GM12874 (cell line): ENCODE data around the gene TTC13.

Source experiments
- TF ChIP-seq, protein P1 (sequence below): IDR thresholded peaks from 2 replicates; pipeline ENCODE4 v1.5.1; 2011; ENCODE audit warnings: low read depth, mild to moderate bottlenecking, control low read depth, low read length, moderate library complexity; ENCODE audit not compliant: insufficient read depth

Gene TTC13

DNA sequence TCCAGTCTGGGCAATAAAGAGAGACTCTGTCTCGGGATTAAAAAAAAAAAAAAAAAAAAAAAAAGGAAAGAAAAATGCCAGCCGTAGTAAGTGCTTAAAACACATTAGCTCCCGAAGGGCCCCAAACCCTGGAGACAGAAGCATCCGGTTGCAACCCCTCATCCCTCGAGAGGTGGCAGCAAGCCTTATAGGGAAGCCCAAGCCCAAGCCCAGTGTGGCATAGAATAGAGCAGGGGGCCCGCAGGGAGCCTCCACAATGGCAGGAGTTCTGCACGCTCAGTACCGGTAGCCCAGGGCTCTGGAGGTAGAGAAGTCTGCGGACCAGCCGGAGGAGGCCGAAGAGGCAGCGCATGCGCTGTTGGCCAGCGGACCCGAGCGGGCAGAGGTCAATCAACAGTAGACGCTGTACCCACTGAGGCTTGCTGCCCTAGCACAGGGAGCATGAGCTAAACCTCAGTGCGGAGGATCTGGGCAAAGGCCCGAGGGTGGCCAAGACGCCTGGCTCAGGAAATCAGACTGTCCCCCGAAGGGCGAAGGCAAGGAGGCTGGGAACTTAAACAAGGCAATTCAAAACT, 76.2 kb downstream of the TTC13 start:
- TF ChIP-seq, protein P1, sequence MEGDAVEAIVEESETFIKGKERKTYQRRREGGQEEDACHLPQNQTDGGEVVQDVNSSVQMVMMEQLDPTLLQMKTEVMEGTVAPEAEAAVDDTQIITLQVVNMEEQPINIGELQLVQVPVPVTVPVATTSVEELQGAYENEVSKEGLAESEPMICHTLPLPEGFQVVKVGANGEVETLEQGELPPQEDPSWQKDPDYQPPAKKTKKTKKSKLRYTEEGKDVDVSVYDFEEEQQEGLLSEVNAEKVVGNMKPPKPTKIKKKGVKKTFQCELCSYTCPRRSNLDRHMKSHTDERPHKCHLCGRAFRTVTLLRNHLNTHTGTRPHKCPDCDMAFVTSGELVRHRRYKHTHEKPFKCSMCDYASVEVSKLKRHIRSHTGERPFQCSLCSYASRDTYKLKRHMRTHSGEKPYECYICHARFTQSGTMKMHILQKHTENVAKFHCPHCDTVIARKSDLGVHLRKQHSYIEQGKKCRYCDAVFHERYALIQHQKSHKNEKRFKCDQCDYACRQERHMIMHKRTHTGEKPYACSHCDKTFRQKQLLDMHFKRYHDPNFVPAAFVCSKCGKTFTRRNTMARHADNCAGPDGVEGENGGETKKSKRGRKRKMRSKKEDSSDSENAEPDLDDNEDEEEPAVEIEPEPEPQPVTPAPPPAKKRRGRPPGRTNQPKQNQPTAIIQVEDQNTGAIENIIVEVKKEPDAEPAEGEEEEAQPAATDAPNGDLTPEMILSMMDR, result no peak

DNA sequence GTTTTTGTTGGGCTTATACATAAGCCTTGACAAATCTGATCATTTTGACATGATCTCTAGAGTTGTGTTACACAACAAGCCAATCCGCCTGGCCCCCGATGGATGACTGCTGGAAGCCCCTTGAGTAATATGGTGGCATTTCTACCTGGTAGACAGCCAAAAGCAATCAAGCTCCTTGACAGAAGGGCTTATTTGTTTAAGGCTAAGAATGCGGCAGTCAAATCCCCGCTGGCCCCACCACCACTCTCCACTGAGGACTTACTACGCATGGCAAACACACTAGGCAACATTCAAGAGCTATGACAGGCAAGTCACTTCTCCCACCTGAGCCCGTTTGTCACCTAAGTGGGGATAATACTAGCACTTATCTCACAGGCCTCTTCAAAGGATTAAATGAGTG, 77.0 kb downstream of the TTC13 start:
- TF ChIP-seq, protein P1, result no peak

DNA sequence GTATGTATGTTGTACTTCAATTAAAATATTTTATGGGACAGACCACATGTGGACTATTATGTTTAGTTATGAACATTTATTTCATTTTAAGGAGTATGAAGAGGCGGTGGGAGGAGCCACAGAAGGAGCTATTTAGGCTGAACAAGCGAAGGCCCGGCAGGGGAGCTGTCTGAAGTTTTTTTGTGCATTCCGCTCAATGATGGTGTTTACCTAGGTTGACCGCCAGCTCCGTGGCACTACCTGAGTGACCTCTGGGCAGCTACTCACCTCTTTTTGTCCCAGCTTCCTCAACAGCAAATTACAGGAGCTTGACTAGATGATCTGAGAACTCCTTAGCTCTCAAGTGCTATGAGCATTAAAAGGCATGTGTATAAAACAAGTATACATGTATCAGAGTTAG, 77.7 kb downstream of the TTC13 start:
- TF ChIP-seq, protein P1, result no peak

DNA sequence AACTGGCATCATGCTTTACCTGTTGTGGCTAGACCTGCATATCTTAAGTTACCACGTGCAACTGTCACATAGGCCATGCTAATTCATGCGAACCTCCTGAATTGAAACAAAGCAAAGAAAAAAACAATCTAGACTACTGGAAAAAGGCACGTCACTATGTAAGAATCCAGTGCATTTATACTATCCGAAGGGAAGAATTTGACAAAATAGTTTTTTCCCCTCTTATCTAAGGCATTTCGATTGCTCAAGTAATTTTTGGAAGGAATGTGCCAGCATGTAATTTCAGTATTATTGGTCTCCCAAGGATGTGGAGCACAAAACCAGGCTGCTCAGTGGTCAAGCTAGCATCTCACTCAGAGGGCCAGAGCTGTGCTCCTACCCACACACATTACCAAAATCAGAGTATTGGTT, 78.8 kb downstream of the TTC13 start:
- TF ChIP-seq, protein P1, result no peak

DNA sequence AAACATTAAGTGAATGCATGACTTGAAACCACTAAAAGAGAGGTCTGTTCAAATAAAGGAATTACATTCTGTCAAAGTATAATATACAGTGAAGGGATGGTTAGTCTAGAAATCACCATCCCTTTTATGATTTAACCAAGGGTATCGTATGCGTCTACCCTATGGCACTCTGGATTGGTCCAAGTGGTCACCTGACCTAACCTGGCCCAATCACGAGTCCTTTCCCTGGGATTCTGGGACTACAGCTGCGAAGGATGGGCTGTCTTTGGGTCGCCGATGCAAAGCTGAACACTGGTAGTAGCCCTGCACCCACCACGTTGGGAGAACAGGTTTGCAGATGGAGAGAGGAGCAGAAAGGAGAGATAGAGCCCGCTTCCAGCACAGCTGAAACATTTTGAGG, 79.9 kb downstream of the TTC13 start:
- TF ChIP-seq, protein P1, result no peak

DNA sequence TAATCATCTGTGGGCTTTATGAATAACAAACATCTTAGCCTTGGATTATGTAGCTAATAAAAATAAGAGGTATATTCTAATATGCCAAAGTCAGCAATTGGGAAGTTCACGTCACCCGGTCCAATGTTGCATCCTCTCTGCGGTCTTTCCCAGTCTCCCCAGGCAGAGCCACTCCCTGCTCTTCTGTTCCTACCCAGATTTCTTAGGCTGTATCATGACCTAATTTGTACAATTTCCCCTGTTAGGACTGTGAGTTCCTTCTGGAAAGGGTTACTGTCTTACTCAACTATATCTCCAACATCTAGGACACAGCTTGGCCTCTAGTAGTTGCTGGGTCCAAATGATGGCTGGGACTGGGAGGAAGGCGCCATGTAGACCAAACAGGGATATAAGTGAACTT, 80.5 kb downstream of the TTC13 start:
- TF ChIP-seq, protein P1, result no peak

DNA sequence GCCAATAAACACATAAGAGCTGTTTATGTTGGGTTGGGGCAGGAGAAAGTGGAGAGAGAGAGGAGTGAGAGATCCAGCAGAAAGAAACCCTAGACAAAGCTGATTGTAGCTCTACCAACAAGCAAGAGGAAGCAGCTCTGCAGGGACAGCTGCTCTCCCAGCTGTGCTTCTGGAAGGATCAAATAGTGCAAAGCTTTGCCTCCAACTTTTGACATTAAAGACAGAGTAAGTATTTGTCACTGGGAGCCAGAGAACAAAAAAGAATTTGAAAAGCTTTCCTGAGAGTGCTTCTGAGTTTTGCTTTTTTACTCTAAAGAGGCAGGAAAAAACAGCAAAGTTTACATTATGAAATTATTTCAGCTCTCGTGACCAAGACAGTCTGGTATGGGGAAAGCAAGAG, 81.9 kb downstream of the TTC13 start:
- TF ChIP-seq, protein P1, result no peak

DNA sequence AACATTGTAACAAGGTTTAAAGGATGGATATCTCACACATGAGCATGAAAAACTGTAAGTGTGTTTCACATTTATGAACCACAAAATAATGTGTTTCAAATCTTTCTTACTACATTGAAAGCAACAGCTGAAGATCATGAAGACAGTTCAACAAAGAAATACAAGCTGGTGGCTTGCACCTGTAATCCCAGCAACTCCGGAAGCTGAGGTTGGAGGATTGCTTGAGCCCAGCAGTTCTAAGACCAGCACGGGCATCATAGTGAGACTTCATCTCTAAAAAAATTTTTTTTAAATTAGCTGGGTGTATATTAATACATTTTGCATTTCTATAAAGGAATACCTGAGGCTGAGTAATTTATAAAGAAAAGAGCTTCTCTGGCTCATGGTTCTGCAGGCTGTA, 83.2 kb downstream of the TTC13 start:
- TF ChIP-seq, protein P1, result no peak
